GM21381 (cell line): ENCODE results near the gene FAF2.

Source experiments
- ATAC-seq: cut with Tn5 transposase; IDR thresholded peaks from one replicate; pipeline ENCODE4 v1.9.1; 2021; ENCODE audit warnings: mild to moderate bottlenecking, moderate library complexity; ENCODE audit not compliant: unreplicated experiment

FAF2 gene

DNA sequence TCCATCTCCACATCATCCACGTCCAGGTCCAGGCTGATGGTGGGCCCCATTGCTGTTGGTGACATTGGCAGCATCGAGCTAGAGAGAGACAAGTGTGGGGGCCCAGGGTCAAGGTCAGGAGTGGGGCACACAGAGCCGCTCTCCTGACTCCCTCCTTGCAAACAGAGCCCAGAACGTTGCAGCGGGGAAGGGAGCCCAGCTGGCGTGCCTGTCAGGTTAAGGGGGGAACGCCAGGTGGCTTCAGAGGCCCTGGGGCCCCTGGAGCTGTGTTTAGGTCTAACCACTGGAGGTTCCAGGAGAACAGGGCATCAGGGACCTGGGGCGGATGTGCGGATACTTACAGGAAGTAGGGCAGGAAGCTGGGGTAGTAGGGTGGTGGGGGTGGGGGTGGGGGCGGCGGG lies 81.6 kb downstream of the FAF2 start:
- ATAC-seq: no peak

DNA sequence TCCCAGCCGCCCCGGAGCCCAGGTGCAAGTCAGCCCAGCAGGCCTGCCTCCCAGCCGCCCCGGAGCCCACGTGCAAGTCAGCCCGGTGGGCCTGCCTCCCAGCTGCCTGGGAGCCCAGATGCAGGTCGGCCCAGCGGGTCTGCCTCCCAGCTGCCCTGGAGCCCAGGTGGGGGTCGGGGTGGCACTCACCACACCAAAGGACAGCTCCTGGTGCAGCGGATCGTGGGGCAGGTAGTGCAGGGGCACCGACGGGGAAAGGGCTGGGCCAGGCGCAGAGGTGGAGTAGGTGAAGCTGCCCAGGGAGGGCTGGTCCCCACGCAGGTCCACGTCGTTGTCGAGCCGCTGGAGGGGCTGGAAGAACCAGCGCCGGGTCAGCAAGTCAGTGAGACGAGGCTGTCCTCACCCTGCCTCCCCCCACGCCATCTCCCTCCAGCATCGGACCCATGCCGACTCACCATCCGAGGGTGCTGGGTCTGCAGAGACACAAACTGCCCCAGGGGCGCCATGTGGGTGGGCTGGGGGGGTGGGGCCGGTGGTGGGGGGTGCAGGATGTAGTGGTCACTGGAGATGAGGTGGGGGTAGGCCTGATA lies 82.3 kb downstream of the FAF2 start:
- ATAC-seq: no peak

DNA sequence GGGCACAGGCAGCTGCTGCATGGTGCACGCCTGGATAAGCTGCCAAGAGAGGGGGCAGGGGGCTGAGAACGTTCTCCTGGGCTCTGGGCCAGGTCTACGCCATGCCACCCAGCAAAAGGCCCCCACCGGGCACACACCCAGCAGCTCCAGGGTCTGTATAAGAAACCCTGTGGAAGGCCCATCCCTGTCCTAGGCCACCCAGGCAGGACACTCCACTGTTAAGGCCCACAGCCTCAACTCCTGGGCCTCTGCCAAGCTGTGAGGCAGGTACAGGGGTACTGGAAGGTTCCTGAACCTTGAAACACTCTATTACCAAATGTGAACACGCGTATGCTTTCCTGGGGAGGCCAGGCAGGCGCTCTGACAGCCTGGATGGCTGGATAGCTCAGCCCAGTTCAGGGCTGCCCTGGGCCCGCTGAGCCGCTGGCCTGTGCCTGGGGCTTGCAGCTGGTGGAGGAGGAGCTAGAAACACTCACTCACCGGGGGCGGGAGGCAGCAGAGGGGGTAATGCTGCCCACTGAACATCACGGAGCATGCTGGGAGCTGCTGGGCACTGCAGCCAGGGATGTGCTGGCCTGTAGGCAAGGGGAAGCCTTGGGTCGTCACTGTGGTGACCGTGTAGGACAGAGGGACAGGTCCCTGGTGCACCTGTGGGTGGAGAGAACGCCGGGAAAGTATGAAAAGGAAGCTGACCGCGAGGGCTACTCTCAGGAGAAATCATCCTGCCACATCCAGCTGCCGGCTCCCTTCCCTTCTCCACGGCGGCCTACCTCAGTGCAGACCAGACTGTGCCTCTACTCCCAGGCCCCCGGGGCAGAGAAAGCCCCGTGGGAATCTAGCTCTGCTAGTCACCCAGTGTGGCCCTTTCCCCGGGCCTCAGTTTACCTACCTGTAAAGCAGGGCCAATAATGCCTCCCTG lies 83.1 kb downstream of the FAF2 start:
- no peak for ATAC-seq

DNA sequence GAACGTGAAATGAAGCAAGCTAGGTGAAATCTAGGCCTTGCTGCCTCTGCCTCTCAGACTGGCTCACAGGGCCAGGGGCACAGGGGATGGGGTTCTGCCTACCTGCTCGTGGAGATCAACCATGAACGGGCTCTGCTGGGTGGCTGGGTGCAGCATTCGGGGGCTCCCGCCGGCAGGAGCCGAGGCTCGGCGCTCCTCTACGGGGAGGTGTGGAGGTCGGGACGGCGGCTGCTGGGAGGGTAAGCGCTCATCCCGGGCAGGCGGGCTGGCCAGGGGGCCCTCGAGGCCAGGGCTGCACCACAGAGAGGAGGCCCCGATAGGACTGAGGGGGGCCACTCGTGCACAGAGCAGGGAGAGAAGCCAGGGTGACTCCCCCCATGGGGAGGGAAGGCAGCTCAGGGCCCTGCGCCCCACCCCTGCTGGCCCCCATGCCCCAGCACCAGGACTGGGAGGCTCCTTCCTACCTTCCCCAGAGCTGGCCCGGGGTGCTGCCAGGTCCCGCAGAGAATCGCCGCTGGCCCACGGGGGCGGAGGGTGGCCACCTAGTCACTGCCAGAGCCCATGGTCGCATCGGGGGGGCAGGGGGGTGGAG lies 83.8 kb downstream of the FAF2 start:
- no peak for ATAC-seq

DNA sequence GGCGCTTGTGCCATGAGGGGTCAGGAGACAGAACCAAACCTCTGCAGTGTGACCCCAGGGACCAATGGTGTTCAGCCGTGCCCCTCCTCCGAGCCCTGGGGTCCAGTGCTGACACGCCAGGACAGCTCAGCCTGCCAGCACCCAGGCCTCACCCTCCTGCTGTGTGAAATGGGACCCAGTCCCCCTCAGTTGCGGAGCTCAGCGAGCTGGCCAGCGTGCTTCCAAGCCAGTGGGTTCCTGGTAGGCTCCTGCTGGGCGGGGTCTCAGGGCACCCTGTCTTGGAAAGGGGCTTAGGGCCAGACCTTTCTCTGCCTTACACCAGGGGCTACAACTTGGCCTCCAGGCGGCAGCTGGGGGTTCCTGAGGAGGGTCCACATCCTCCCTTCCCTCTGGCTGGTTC lies 84.6 kb downstream of the FAF2 start:
- no peak for ATAC-seq

DNA sequence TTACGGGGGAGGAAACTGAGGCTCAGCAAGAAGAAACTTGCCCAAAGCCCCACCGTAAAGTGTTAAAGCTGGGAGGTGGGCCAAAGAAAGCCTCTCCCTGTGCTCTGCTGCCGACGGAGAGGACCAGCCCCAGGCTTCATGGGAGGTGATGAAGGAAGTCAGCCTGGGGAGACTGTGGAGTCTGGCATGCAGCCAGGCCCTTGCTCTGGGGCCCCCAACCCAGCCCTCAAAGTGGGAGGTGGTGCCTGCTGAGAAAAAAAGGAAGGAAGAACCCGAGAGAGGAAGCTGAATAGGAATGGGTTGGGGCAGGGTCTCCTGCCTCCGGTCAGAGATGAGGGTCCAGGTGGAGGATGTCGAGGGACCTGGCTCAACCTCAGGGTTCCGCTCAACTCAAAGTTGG lies 85.2 kb downstream of the FAF2 start:
- ATAC-seq: no peak

DNA sequence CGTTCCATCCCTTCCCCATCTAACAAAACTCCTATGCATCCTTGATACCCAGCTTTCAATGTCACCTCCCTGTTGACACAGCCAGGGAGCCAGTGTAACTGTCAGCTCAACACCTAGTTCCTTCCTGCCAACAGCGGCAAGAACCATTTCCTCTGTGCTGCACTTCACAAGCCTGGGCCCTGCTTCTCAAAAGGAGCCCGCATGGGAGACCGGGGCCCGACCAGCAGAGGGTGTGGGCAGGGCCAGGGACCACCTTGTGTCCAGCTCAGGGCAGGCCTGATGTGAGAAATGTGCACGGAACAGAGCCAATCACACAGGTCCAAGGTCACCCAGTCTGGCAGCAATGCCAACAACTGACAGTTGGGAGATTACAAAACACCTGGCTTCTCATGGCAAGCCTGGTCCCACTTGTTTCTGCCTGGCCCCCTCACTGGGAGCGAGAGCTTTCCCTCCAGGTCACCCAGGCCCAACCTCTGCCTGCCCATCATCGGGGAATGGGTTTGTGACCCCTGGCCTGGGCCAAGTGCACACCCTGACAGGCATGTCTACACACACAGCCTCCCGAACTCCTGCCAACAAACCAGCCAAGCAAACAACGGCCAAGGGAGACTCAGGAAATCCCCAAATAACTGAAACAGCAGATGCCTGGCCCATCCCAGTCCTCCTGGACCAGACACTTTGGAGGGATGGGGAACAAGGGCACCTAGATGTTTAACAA lies 85.9 kb downstream of the FAF2 start:
- ATAC-seq: no peak

DNA sequence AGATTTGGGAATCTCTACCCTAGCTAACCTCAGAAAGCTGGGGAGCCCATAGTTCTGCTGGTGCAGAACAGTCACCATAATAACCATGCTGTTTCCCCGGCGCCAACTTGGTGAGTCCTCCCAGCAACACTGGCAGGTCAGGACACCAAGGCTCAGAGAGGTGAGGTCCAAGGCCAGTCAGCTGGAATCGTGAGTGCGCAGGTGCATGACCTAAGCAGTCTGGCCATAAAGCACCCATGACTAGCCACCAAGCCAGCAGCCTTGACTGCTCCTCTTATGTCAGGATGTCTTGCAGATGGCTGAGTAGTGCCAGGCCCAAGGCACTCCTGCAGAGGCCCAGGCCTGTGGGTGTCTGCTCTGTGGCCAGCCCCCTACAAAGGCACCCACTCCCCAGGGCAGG lies 86.5 kb downstream of the FAF2 start:
- no peak for ATAC-seq

DNA sequence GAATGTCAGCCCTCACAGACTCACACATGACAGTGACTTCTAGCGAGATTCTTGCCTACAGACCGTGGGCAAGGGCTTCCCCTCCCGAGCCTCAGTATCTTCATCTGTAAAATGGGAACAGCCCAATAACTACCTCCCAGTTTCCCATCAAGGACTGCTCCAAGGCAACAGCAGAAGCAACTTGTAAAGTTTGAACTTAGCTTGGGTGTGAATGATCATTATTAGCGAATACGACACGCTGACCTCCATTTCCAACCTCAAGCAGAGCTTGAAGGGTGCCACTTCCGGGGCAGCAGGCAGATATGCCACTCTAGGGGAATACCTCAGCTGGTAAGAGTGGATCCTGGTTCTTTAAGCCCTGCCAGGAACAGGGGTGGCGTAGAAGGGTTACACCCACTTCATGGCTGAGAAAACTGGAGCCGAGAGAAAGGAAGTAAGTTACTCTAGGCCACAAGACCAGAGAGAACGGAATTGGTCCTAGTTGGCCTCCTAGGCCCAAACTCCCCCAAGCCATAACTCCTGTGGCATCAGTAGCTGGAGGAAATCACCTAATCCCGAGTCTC lies 87.0 kb downstream of the FAF2 start:
- ATAC-seq: no peak

DNA sequence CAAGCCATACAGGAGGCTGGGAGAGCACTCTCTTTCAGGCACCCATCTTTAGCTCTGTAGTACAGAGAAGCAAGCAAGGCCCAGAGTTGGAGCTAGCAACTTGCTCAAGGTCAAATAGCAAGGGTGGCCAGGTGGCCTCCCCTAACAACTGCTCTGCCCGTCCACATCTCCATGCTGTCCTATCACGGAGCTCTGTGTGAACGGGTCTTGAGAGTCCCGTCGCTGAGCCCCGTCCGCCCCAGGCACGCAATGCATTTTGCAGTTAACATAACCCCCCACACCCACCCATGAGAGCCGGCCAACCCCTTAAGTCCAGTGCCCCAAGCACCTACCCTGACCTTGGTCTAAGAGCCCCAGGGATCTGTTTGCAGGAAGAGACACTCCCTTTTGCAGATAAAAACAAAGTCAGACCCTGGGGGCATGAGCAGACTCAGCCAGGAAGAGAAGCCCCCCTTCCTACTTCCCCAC lies 87.5 kb downstream of the FAF2 start:
- no peak for ATAC-seq

DNA sequence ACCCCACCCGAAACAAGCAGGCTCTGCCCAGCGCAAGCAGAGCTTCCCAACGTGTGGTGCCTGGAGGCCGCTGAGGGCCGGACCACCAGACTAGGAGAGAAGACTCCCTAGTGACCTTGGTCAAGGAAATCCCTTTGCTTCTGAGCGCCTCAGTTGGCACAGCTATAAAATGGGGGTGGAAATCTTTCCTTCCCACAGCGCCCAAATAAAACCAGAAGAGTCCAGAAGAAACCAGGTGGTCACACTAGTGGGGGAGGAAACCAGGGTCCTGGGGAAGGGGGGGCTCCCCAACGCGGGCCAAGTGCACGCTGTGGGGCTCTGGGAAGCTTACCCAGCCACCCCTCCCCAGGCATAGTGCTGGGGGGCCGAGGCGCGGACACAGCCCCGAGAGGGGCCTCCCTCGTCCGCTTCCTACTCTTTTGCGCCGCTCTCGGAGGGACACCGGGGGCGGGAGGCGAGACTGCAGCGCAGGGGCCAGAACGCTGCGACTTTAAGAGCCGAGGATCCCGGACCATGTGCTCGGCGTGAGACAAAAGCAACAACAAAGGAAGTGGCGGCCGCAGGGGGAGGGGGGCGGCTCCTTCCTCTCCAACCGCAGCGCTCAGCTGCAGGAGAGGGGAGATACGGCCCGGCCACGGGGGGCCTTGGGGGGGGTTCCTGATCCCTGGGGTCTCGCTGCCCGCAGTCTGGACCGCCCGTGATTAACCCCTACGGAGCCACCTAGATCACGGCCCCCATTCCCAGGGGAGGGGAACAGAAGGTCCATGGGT lies 88.1 kb downstream of the FAF2 start:
- ATAC-seq: peak; percentile 16

DNA sequence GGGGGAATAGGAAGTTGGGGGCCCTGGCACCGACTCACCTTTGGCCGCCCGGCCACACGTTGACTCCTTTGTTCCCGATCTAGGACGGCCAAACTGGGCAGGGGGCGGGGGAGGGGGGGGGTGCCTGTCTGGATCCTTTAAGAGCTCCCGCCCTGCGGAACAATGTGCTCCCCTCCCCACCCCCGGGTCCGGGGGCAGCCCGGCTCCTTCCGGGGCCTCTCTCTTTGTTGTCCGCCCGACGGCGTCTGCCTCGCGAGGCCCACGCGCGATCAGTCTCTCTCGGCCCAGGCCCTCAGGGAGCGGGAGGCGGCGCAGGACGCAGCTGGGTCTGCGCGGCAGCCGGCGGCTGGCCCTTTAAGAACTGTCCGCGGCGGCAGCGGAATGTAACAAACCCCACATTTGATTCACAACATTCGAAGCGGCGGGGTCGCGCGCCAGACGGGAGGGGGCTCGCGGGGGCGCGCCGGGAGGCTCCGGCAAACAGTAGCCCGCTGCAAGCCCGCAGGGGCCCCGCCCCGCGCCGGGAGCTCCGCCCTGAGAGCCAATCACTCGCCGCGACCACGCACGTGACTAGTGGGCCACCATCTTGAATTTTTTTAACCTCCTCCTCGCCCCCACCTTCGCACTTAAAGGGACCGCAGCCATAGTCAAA lies 88.8 kb downstream of the FAF2 start, which contains the start of gene RNF44:
RNF44 (minus strand) TSS at position 501 of the 652 bp plus-strand sequence. CDS start 4,930 bp downstream, outside the sequence.
- peak; percentile 50 for ATAC-seq

DNA sequence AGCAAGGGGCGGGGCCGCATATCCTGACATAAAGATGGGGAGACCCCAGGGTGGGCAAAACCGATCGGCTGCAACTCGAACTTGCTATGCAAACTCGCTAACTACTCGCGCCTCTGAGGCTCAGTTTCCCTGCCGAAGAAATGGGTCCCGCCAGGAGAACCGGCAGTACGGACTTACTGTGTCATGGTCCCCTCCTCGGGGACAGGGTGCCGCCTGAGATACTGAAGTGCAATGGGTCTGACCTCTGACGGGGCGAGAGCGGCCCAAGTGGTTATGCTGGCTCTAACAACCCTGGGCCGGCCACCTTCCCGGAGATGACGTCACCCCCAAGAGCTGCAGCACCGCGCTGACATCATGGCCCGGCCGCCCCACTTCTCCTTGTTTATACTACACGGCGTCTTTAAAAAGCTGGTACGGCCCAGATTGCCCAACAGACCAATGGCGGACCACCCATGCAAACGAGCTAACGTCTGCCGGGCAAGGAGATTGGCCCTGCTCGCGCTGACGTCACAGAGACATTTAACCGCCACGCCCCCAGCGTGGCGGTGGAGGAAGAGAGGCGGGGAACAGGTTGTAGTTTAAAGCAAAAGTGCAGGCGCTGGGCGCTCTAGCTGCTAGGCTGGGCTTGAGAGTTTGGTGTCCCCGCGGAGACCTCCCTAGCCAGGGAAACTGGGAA lies 89.5 kb downstream of the FAF2 start:
- ATAC-seq: peak; percentile 55

DNA sequence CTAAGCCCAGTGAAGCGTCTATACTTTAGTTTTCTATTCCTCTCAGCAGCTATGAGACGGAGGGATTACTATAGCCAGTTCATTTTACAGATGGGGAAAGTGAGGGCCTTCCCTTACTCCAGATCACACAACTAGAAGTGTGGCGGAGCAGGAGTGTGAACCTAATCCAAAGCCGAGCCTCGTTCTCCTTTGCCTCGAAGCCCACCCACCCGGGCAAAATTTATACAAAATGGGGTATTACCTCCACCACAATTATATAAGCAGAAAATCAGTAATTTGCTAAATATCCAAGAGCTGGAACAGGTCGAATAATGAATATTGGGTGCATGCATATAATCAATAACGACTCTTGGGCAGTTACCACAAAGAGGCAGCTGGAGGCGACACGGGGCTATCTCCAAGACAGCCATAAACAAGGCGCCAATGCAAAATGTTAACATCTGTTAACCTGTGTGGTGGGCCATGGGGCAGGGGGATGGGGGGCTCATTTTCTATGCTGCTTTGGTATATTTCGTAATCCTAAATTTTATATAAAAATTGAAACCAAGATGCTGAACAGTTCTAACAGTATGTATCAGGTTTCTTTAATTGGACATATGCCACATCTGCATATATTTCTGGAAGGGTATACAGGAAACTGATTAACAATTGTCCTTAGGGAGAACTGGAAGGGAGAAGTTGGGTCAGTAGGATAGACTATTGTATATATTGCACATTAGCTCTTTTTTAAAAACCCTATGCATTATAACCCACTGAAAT lies 90.2 kb downstream of the FAF2 start:
- ATAC-seq: no peak

DNA sequence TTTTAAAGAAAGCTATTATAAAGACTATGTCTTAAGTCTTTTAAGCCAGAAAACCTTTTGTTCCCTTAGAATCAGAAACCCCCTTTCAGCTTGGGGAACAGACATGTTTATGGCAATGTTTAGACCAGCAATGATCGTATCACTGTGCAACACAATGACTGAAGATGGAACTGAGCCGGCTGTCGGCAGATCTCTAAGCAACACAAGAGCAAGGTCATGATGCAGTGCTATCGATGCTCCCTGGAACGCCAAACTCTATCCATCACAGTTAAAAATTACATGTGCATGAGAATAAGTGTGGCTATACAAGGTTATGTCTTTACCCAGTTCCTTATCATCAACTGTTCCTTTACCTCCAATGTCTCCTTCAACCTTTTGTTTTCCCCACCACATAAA lies 90.8 kb downstream of the FAF2 start:
- ATAC-seq: no peak

DNA sequence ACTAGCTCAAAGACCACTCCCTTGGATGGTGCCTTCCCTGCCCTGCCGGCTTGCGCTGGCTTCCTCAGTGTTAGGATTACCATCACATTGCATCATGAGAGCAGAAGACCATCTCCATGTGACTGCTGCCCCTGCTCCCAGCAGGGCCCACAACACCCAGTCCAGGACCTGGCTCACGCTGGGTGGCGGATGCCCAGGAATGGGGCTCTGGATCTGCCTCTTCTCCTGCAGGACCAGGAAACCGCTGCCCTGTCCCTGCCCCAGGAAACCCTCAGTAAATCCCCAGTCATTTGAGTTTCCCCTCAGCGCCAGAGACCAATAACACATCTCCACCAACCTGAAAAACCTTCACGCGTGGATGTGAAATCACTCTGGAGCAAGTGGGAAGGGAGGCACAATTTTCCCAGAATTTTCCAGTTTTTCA lies 92.3 kb downstream of the FAF2 start:
- ATAC-seq: no peak

DNA sequence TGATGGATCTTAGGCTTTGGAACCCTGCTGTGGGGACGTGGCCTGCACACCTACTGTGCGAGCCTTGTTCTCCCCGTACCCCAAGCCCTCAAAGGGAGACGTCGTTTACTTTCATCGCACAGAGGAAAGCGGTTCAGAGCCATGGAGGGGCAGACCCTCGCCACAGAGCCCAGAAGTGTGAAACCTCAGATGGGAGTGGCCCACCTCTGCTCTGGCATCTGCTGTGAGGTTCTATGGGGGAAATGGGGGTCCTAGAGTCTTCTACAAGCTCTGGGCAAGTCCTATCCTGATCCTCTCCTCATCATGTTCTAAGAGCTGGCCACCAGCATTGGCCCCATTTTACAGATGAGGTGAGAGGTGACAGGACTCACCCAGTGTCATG lies 92.8 kb downstream of the FAF2 start:
- ATAC-seq: no peak
